Globus pallidus (tissue), 1 donor: ENCODE data around the gene TRMT2A.
"Not testable (repeated sequence)": the region's sequence is repeated elsewhere in the genome, so short reads cannot be mapped to it uniquely, and the experiment has no call there.

ENCODE experiments used
- DNase-seq: peaks from one replicate; pipeline ENCODE4 v3.0.0-alpha.2; 2015; ENCODE audit warnings: low spot score

The TRMT2A gene, protein sequence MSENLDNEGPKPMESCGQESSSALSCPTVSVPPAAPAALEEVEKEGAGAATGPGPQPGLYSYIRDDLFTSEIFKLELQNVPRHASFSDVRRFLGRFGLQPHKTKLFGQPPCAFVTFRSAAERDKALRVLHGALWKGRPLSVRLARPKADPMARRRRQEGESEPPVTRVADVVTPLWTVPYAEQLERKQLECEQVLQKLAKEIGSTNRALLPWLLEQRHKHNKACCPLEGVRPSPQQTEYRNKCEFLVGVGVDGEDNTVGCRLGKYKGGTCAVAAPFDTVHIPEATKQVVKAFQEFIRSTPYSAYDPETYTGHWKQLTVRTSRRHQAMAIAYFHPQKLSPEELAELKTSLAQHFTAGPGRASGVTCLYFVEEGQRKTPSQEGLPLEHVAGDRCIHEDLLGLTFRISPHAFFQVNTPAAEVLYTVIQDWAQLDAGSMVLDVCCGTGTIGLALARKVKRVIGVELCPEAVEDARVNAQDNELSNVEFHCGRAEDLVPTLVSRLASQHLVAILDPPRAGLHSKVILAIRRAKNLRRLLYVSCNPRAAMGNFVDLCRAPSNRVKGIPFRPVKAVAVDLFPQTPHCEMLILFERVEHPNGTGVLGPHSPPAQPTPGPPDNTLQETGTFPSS

DNA sequence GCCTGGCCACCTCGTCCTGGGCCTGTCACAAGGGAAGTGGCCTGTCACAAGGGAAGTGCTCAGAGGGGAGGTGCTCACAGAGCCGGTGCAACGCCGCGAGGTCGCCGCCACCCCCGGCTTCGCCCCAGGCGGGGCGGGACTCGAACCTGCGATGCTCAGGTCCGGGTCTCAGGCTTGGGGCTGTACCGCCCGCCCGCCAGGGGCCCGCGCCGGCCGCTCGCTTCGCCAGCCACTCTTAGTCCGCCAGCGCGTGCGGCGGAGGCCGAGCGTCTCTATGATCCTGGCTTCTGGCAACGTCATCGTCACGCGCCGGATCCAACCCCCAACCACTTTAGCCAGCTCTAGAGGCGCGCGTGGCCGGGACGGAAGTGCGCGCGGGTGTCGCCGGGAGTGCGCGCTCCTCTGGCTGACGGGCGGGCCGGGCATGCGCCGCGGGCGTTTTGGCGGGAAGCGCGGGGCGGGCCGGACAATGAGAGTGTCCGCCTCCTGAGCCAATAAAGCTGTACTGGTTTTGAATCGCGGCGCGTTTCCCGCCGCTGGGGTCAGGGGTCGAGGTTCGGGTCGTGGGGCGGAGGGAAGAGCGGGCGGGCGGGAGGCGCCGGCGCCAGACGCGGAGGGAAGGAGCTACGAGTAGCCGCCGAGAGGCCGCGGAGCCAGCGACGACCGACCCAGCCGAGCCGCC is at the start of gene TRMT2A:
TRMT2A (minus strand) TSS at position 276 of the 682 bp plus-strand sequence. CDS start 320 bp downstream, outside the sequence.
- peak; percentile 95 for DNase-seq

DNA sequence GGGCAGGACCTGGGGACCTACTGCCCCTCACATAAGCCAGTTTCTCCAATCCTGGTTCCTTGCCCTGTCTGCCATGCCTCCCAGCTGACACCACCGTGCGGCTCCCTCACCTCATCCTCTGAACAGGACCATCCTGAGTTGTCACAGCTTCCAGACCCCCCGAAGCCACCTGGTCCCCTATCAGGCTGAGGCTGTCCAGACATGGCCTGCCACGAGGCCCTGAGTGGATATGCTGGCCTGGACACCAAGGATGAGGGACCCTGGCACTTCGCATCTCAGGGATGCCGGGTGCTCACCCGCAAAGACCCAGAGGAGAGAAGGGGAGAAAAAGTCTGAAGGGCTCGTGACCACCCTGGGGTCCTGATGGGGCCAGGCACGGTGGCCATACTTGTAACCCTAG is 49.7 kb upstream of the TRMT2A start:
- DNase-seq = no peak

DNA sequence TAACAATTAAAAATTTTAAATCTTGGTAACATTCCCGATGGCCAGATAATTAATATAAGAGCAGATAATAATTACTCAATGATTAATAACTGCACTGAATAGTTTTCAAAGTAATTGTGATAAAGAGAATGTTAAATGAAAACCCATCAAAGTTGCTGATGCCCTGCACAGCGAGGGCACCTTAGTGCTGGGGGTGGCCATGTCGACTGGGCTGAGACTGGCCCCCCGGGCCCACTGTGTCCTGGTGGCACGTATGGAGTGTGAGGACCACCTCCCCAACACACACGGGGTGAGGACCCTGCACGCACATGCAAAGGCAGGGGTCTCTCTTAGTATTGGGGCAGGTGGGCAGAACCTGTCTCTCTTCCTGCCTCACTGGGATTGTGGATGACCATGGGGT is 48.9 kb upstream of the TRMT2A start:
- DNase-seq = no peak

DNA sequence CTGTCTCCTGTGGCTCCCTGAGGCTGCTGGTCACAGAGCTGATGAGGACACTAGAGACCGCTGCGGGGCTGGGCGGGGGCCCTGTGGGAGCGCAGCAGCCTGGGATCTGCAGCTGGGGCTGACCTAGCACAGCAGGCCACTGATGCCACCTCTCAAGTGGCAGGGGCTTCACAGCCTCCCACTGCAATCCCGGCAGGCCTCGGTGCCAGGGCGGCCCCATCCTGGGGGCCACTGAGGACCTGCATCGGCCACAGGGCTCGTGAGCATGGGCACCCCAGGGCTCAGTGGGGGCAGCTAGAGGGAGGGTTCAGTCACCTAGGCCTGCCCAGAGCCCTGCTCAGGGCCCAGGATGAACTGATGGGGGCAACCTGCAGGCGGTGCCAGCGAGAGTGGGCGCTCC is 48.4 kb upstream of the TRMT2A start:
- no peak for DNase-seq

DNA sequence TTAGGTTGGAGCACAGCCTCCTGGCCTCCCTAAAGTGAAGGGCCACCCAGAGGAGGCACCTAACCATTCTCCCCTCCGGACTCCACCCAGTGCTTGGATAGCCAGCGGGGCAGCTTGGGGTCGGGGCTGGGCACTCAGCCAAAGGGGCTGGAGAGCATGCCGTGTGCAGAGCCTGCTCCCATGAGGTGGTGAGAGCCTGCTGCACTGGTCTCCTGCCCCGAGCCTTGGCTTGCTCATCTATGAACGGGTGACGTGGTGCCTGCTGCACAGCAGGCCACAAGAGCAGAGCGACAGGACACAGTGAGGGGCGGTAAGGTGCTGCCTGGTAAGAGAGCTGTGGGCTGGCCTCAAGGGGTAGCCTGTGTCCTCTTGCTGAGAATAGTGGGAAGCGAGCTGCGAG is 47.8 kb upstream of the TRMT2A start:
- no peak for DNase-seq

DNA sequence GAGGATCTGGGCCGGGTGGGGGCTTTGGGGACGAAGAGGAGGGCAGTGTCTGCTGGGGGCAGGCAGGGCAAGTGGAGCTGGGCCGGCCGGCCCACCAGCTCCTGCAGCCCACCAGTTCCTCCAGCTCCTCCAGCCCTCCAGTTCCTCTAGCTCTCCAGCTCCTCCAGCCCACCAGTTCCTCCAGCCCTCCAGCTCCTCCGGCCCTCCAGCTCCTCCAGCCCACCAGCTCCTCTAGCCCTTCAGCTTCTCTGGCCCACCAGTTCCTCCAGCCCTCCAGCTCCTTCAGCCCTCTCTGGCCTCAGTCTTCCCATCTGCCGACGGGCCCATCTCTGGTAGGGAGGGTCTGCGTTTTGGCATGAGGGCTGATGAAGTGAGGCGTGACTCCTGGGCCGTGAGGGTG is 43.0 kb upstream of the TRMT2A start:
- no peak for DNase-seq

DNA sequence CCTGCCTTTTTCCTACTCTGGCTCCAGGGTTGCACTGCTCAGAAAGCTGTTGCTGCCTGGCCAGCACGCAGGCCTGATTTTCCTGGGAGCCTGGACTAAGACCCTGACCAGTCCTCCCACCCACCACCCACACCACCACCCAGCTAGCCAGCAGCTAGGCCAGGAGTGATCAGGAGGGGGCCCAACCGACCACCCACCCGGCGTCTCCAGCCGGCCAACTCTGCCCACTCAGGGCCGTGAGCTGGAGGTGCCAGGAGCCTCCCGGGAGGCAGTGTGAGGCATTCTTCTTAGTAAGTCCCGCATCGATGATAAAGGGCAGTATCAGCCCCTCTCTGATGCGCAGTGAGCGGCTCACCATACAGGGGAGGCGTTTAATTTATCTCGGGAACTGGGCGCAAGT is 42.5 kb upstream of the TRMT2A start:
- DNase-seq = not testable (repeated sequence)

DNA sequence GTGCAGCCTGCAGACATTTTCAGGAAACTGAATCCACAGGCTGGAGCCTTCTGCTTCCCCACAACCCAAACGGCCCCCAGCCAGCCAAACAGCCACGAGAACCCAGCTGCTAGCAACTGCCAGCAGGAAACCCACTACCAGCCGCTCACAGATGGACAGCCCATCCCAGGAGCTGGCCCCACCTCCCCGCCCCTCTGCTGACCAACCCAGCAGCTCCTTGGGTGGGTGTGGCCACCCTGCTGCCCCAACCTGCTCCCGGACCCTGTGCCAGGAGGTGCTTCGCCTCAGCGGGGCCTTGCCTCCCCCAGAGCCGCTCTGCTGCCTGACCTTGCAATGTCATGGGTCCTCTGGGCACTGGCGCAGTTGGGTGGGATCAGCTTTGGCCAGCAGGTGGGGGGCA is 42.0 kb upstream of the TRMT2A start:
- DNase-seq = no peak

DNA sequence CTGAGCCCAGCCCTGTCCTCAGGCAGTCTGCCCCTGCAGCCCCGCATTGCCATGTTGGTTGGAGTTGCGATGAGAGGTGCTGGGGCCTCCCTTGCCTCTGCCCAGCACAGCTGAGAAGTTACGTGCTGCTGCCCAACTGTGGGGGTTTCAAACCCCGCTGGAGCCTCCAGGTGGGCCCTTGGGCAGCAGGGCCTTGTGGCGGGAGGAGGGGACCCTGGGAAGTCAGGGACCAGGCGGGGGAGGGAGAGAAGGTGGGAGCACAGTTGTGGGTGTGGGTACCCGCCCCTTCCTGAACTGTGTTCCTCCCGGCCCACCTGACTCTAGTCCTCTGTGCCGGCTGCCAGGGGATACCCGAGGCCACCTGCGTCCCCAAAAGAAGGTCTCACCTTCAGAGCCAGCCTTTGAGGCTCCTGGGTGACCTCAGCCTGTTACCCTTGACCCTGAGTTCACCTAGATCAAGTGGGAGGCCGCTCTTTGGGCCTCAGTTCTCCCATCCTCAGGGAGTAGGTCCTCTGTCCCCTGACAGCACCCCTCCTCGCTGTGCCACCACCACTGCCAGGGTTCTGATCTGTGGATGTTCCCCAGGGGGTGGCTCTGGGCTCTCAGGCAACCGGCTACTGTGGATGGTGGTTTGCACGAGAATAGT is 41.5 kb upstream of the TRMT2A start:
- no peak for DNase-seq

DNA sequence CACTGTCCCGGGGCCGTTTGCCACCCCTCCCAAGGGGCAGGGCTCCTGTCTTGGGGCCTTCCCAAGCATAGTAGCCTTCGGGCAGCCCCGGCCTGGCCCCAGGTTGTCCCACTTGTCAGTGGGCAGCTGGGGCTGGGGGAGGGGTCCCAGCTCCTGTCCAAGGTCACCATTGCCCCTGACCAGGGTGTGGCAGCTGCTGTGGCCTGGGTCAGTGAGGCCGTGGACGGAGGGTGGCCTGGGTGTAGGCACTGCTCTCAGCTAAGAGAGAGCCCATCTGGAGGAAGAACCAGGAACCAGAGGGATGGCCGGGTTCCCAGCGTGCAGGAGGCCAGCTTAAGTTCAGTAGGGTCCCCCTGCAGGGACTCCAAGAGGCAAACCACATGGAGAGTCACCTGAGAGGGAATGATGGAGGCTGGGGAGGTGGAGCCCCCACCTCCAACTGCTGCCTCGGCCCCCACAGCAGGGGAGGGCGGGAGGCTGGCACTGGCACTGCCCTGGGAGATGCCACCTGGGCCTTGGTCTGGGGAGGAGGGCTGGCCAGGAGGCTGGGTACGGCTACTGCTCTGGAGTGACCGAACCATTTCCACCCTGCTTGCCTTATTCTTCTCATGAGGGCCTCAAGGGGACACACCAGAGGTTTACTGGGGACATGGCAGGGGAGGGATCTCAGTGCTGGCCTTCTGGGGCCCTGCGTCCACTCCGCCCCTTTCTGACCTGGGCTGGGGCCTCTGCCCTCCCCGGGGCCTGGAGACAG is 40.6 kb upstream of the TRMT2A start:
- no peak for DNase-seq

DNA sequence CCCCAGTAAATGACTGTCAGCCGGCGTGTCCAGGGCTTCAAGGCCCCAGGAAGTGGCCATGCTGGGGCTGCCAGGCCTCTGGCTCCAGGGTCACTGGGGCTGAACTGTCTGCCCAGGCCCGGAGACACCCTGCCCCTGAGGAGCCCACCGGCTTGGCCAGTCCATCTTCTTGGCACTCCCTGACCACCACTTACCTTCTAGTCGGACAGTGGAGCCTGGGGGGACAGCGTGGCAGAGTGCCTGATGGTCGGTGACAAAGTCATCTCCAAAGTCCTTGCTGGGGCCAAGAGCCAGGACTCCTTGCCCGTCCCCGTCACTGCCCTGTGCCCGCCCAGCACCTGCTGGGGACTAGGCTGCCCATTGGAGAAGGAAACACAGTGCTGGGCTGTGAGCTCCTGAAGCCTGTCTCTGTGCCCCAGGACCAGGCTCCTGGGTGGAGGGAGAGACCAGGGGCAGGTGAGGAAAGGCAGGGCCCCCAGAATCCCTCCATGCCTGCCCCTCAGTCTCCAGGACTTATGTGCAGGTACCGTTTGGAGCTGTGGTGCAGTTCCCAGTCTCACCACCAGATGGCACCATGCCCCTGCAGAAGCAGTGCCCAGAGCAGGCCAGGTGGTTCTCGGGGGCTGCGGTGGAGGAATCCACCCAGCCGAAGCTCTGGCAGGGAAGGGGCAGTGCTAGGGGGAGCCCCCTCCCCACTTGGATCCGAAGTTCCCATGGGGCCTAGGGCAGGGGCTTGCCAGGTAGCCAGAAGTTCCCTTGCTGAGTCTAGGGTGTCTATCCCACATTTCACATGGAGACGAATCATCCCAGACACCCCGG is 39.8 kb upstream of the TRMT2A start:
- DNase-seq = peak; percentile 54

DNA sequence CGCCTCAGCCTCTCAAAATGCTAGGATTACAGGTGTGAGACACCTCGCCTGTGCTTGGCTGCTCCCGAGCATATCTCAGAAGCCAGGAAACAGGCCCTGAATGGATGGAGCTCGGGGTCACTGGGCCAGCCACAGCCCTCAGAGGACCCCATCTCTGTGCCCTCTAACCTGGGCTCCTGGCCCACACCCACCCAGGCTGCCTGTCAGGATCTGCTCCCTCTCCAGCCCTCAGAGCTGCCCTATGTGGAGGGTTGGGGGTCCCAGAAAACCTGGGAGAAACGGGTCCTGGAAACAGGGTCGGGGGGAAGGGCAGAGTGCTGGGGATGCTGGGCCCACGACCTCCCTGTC is 39.0 kb upstream of the TRMT2A start:
- DNase-seq = no peak

DNA sequence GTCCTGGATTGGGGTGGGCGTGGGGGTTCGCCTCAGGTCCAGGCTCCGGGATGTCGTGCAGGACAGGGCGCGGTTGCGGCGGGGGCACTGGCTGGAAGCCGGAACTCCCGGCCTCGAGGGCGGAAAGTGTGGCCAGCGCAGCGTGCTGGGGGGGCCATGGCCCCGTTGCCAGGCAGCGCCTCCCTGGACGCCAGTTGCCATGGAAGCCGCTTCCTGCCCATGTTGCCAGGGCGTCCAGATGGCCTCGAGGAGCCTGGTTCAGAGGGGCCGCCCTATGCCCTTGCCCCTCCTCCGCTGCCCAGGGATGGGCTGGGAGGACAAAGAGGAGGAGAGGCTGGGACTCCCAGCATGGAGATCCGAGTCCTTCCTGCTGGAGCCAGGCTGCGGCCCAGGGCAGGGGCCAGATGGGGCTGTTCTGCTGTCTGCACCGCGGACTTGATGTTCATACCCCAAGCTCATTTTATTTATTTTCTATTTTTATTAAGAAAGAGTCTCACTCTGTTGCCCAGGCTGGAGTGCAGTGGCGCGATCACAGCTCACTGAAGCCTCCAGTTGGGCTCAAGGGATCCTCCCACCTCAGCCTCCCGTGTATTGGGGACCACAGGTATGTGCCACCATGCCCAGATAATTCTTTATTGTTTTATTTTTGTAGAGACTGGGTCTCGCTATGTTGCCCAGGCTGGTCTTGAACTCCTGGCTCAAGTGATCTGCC is 38.5 kb upstream of the TRMT2A start:
- peak; percentile 76 for DNase-seq

DNA sequence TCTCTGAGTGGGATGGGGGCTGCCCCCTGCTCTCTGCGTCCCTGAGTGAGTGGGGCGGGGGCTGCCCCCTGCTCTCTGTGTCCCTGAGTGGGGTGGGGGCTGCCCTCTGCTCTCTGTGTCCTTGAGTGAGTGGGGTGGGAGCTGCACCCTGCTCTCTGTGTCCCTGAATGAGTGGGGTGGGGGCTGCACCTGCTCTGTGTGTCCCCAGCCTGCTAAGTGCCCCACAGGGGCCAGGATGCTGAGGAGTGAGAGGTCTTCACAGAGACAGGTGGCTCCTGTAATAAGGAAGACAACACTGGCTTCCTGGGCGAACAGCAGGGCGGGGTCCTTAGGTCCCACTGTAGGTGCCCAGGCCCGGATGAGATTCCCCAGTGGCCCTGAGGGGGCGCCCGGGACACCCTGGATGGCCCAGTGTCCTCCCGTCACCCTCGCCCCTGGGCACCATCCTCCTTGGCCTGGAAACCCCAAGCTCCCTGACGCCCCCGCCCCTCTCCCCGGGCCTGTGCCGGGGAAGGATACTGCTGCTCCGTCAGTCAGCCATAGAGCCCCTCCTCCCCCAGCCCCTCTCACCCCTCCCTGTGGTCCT is 37.7 kb upstream of the TRMT2A start:
- DNase-seq = no peak

DNA sequence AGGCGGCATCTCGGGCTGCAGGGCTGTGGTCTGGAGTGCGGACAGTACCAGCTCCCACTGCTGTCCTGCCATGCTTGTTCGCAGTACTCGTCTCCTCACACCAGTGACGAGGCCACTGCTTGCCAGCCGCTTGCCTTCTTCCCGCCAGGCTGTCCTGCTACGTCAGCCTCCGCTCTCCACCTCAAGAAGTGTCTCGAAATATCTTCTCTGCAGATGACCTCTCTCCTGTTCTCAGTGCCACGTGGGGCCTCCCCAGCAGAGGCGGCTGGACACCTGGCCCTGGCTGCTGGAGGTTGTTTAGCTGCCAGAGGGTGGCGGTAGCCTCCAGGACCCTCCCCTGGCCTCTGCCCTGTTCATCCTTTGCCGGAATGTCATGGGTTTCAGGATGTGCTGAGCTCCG is 36.9 kb upstream of the TRMT2A start:
- DNase-seq = no peak

DNA sequence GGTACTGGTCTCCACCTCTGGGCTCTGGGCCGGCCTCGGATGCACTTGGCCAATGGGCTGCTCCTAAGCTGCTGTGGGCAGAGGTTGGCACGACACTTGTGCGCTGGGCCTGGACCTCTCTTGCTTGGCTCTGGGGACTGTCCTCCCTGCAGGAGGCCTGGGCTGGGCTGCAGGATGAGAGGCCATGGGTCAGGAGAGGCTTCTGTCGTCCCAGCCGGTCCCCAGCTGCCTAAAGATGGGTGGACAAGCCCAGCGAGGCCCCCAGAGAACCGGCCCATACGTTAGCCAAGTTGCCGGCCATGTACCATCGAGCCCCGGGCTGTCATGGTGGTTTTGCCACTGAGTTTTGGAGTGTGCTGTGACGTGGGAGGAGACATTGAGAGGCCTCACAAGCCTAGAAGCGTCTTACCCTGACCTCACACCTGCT is 35.5 kb upstream of the TRMT2A start:
- no peak for DNase-seq

DNA sequence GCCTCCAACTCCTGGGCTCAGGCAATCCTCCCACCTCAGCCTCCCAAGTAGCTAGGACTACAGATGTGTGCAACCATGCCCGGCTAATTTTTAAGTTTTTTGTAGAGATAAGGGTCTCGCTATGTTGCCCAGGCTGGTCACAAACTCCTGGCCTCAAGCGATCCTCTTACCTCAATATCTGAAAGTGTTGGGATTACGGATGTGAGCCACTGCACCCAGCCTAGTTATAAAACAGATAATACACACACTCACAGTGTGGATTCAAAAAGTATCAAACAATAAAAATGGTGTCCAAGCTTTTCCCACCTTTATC is 34.2 kb upstream of the TRMT2A start:
- DNase-seq = no peak

DNA sequence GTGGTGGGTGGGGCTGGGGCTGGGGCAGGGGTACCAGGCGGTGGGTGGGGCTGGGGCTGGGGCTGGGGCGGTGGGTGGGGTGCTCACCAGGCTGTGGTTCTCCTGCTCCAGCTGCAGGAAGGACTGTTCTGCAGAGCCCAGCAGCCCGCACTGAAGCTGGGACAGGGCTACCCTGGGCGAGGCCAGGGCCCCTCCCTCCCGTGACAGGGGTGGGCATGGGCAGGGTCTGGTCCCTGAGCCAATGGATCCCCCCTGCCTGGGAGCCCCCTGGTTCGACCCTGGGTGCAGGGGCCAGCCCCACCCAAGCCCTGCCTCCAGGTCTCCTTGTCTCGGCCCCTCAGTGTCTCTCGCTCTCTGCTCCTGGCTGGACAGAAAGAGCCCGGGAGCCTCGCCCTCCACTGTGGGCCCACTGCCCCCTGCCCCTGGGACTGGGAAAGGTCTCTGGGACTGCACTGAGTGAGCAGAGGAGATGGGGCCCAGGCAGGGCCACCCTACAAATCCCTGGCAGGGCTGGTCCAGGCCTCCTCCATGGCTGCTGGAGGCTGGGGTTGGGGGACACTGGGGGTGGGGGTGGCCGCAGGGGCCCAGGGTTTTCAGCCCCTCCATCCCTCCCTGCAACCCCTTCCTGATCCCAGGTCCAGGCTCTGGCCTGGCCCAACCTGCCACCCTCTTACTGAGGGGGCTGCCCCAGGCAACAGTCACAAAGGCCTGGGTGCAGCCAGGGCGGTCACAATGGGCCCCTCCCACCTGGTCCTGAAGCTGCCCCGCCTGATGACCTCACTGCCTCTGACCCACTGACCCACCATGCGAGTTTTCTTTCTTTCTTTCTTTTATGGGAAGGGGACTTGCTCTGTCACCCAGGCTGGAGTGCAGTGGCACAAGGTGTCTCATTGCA is 33.6 kb upstream of the TRMT2A start, which contains the start of gene CCDC188:
CCDC188 (minus strand) TSS at position 675 of the 895 bp plus-strand sequence; CDS start at position 606, 69 bp downstream.
- no peak for DNase-seq
